ENCODE measurements around the gene CNNM4. TPM values are rescaled to one million over a fixed set of nuclear protein-coding genes. Genes with fewer than 3 reads are reported as not detected.
A peak's percentile ranks its signal among the peaks of the same experiment; 100 is the strongest.

Gene CNNM4
- total RNA-seq, 2 donors from 2014 or later, result 8.7 to 8.9 TPM

DNA sequence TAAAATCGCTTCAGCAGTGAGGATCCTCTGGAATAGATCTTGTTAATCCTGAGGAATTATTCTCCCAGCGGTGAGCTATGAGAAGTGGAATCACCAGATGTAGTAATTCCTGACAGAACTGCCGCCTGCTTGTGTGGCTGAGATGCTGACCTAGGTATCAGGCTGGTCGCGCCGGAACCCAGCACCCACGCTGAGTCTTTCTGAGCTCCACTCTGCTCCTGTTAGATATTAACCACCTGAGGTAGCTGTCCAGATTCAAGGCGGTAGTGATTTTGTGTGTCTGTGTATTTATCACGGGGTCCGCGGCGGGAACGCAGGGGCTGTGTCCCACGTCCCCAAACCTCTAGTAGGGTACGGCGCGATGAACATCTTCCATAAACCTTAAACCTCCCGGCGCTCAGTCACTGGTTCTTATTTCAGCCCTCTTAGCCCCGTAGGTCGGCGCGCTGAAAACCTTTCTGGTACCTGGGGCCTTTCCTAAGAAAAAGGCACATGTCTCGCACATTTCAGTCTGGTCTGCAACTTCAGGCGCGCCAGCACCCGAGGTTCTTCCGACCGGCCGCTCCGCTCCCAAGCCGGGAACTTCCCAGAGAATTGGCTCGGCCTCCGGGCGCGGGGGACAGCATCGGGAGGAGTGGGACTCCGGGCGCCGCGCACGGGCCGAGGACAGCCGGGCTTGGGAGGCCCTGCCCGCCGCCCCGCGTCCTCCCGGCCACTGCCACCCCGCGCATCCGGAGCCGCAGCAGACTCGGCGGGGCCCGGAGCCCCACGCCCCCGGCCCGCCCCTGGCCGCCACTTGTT is 54.8 kb downstream of the CNNM4 start:
- H3K27ac Mint-ChIP-seq, result peak overlapping the region in 1 of 2 donors; percentile 60
- no peaks in the 10 kb centered on the region for H3K9me3 Mint-ChIP-seq
- DNase-seq (ENCODE audit: low spot score in 2 of 2), result peak in 1 of 2 donors; percentile 30
- peaks cover 6 to 11% of the 10 kb centered on the region in 2 donors for H3K36me3 Mint-ChIP-seq
- ATAC-seq, result peak in 1 of 2 donors; percentile 0

DNA sequence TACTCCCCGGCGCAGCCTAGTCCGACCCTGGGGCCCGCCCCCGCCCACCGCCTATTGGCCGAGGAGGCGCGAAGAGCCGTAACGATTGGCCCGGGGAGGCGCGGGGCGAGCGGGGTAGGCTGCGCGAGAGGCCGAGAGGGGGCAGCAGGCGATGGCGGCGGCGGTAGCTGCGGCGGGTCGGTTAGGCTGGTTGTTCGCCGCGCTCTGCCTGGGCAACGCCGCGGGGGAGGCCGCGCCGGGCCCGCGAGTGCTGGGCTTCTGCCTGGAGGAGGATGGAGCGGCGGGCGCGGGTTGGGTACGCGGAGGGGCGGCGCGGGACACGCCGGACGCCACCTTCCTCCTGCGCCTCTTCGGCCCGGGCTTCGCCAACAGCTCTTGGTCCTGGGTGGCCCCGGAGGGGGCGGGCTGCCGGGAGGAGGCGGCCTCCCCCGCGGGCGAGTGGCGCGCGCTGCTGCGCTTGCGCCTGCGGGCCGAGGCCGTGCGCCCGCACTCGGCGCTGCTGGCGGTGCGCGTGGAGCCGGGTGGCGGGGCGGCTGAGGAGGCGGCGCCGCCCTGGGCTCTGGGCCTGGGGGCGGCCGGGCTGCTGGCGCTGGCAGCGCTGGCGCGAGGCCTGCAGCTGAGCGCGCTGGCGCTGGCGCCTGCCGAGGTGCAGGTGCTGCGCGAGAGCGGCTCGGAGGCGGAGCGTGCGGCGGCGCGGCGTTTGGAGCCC is 55.6 kb downstream of the CNNM4 start, which contains the start of gene CNNM3:
TSS of gene CNNM3 (plus strand) at position 142 of the 709 bp plus-strand sequence. CDS start at position 152, 10 bp downstream.
- peak; percentile 93 to 94 for ATAC-seq
- Mint-ChIP-seq H3K36me3 (peaks cover 6 to 11% of the 10 kb centered on the region in 2 donors), H3K9me3 (no peaks in the 10 kb centered on the region), H3K27ac (peak within 1 kb of the TSS in 1 of 2 donors; percentile 60)
- peak; percentile 97 to 99 for DNase-seq (ENCODE audit: low spot score in 2 of 2)

DNA sequence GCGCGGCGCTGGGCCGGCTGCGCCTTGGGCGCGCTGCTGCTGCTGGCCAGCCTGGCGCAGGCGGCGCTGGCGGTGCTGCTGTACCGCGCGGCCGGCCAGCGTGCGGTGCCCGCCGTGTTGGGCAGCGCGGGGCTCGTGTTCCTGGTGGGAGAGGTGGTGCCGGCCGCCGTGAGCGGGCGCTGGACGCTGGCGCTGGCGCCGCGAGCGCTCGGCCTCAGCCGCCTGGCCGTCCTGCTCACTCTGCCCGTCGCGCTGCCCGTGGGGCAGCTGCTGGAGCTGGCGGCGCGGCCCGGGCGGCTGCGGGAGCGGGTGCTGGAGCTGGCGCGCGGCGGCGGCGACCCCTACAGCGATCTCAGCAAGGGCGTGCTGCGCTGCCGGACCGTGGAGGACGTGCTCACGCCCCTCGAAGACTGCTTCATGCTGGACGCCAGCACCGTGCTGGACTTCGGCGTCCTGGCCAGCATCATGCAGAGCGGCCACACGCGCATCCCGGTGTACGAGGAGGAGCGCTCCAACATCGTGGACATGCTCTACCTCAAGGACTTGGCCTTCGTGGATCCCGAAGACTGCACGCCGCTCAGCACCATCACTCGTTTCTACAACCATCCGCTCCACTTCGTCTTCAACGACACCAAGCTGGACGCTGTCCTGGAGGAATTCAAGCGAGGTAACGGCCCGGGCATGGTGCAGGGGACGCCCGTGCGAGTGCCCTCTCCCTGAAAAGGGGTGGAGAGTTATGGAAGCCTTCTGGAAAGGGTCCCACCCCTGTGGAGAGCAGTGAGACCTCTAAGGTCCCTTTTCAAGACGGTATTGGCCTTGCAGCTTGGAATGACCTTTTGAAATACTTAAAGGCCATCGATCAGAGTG is 56.4 kb downstream of the CNNM4 start:
- no peaks in the 10 kb centered on the region for H3K9me3 Mint-ChIP-seq
- peaks cover 6 to 11% of the 10 kb centered on the region in 2 donors for H3K36me3 Mint-ChIP-seq
- peak overlapping the region in 1 of 2 donors; percentile 9 for H3K27ac Mint-ChIP-seq
- no peak for ATAC-seq
- DNase-seq (ENCODE audit: low spot score in 2 of 2), result no peak

DNA sequence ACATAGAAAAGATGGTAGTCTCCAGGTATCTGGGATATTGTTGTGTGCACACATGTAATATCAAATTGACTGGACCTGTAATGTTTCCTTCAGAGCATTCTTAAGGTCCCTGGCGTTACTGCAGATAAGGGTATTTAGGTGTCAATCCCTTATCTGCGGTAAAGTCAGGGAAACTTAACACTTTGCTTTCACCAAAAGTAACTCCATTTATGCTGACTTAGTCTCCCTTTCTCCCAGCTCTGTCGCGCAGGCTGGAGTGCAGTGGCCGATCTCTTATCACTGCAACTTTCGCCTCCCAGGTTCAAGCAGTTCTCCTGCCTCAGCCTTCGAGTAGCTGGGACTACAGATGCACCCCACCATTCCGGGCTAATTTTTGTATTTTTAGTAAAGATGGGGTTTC is 57.2 kb downstream of the CNNM4 start:
- Mint-ChIP-seq H3K36me3 (peaks cover 6 to 11% of the 10 kb centered on the region in 2 donors), H3K9me3 (no peaks in the 10 kb centered on the region), H3K27ac (peak overlapping the region in 1 of 2 donors; percentile 95)
- ATAC-seq (no peak), DNase-seq (ENCODE audit: low spot score in 2 of 2) (no peak)

DNA sequence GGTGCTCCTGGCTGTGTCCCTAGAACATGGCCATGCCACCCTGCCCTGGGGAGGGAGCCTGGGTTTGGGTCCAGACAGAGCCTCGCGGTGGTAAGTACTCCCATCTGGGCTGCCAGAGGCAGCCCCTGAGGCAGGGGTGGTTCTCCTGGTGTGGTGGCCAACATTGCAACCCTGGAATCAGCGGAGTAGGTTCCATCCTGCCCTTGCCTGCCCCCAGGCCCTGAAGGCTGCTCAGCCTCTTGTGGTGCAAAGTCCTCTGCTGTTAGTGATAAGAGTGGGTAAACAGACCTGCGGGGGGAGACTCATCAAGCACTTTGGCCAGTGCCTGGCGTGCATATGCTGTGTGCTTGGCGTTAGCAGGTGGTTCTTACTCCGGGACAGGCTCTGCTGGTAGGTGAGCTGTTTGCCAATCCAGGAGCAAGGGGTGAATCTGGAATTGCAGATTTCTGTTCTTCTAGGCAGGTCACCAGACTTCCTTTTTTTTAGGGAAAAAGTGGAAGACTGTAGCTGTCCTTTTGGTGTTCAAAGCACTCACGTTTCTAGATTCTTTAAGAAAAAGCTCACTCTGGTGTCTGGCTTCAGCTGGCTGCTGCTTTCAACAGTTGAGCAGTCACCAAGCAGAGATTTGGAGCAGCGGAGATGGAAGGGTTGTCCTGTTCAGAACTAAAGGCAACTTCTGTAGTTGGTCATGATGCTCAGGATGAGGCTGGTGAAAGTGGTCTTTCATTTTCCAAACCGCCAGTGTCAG is 58.6 kb downstream of the CNNM4 start:
- Mint-ChIP-seq H3K36me3 (peaks cover 6 to 11% of the 10 kb centered on the region in 2 donors), H3K9me3 (no peaks in the 10 kb centered on the region), H3K27ac (peak overlapping the region in 1 of 2 donors; percentile 1)
- ATAC-seq, result no peak
- no peak for DNase-seq (ENCODE audit: low spot score in 2 of 2)

DNA sequence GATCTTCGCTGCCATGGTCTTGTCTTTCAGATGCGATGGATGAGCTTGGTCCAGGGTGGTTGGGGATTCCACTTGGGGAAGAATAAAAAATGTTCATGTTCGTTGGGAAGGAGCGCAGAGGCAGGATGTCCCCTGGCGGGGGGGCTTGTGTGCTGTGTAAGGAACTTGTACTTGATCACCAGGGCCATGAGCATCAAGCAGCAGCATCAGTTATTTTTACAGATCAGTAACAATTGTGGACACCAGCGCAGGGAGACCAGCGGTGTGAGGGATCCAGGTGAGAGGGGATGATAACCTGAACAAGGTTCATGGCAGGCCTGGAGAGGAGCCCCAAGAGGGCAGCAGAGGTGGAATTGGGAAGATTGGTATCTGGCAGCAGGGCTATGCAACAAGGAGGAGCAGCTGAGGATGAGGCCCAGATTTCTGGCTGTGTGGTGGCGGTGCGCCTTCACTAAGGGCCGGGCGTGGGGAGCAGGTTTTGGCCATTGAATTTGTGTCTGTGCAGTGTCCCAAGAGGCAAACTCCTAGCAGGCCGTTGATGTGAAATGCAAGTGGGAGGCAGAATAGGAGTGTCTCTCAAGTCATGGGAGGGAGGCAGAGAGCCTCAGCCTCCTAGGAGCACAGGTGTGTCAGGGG is 59.3 kb downstream of the CNNM4 start:
- DNase-seq (ENCODE audit: low spot score in 2 of 2), result no peak
- ATAC-seq, result no peak
- Mint-ChIP-seq H3K9me3 (no peaks in the 10 kb centered on the region), H3K27ac (peak overlapping the region; percentile 1 to 46), H3K36me3 (peaks cover 6 to 11% of the 10 kb centered on the region in 2 donors)

DNA sequence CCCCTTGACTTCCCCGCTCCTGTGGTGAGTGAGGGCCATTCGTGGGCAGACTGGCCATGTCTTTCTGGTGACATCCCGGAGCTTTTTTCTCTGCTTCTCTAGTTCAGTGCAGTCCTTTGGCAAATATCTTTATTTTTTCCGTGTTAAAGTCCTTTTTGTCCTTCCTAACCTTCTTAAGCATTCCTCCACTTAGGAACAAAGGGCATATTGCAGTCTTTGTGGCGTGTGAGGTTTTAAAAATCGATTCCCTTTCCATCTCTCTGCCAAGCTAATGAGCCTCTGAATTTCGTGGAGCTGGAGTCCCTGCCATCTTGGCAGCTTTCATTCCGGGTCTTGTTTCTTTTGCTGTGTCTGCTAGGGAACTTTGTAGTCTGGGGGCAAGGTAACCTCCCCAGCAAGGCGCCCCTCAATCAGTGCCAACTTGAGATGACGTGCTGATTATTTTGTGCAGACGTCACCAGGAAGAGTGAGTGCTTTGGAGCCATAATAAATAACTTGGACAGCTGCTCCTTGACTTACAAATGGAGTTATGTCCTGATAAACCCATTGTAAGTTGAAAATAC is 60.5 kb downstream of the CNNM4 start:
- no peak for ATAC-seq
- DNase-seq (ENCODE audit: low spot score in 2 of 2), result no peak
- no peaks in the 10 kb centered on the region for H3K9me3 Mint-ChIP-seq
- H3K36me3 Mint-ChIP-seq, result peaks cover 6 to 11% of the 10 kb centered on the region in 2 donors
- peak overlapping the region in 1 of 2 donors; percentile 1 for H3K27ac Mint-ChIP-seq

DNA sequence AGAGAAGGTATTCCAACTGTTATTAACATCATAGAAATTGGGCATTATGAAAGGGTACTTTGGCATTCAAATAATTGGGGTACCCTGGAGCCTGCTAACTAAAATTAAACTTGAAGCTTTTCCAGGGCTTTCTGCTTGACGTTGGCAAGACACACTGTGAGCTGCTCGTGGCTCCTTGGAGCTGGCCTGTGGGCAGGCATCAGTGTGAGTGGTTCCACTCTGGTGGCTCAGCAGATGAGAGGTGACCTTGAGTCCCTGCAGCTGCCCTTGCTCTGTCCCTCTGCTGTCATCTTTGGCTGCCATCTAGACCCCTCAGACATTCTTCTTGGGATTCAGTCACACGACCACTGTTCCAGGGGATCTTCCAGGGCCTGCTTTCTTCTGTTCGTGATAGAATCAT is 62.1 kb downstream of the CNNM4 start:
- peaks cover 6 to 10% of the 10 kb centered on the region in 2 donors for H3K36me3 Mint-ChIP-seq
- ATAC-seq, result no peak
- peak overlapping the region in 1 of 2 donors; percentile 90 for H3K27ac Mint-ChIP-seq
- no peaks in the 10 kb centered on the region for H3K9me3 Mint-ChIP-seq
- DNase-seq (ENCODE audit: low spot score in 2 of 2), result no peak

DNA sequence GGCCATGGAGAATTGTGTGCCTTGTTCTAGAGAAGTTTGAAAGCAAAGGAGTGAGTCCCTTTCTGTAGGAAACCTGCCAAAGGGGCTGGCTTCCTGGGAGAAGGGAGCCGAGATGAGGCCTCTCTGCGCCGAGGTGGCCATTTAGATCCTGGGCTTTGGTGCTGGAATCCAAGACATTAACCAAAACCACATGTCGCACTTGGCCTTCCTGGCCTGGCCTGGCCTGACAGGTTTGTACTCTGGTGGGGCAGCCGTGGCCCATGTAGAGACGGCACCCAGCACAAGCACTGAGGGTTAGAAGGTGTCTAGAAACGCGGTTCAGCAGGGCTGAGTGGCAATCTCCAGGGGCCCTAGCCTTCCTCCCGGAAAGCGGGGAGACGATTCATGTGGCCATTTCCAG is 62.5 kb downstream of the CNNM4 start:
- no peak overlapping the region for H3K27ac Mint-ChIP-seq
- no peak for DNase-seq (ENCODE audit: low spot score in 2 of 2)
- no peak for ATAC-seq
- H3K9me3 Mint-ChIP-seq, result no peaks in the 10 kb centered on the region
- H3K36me3 Mint-ChIP-seq, result peaks cover 6% of the 10 kb centered on the region in 2 donors

DNA sequence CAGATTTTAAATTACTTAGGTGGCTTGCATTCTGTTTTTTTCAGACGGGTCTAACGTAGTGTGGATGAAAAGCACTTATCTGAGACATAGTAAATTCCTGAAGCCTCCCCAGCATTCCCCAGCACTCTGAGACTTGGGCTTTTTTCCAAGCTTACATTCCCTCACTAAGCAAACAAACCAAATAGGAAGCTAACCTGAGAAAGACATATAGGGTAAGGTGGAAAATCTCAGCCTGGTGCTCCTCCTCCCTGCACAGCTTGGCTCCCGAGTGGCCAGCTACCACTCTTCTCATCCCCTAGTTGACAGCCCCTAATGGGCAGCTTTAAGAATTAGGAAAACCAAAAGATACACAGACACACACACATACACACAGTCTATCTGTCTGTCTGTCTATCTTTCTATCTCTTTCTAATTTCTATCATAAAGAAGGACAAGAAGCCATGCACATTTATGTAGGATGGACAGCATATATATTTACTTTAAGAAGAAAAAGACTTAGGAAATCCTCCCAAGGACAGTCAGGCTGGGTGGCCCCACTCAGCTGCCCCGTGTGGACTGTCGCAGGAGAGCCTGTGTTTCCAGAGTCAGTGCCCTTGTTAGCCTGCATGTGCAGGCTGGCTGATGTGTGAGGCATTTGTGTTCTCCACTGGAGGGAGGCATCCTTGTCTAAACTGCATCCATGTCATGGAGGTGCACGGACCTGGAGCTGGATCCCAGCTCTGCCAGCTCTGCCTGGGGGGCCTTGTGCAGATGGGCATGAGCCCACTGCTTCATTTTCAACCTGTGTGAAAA is 63.6 kb downstream of the CNNM4 start:
- ATAC-seq, result no peak
- peaks cover 5 to 8% of the 10 kb centered on the region in 2 donors for H3K36me3 Mint-ChIP-seq

DNA sequence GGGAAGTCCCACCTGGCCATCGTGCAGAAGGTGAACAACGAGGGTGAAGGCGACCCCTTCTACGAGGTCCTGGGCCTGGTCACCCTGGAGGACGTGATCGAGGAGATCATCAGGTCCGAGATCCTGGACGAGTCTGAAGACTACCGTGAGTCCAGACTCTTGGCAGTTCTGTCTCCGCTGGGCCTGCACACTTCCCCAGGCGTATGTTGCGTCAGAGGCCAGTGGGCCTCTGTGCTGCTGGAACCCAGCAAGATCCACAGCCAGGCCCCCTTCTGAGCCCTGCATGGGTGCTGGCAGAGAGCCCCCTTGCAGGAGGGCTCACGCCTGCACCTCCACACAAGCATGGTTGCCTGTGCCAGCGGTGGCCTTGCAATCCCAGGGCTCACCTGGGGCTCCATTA is 64.4 kb downstream of the CNNM4 start:
- ATAC-seq (no peak), DNase-seq (ENCODE audit: low spot score in 2 of 2) (no peak)
- Mint-ChIP-seq H3K36me3 (peaks cover 5 to 8% of the 10 kb centered on the region in 2 donors), H3K27ac (peak overlapping the region in 1 of 2 donors; percentile 36), H3K9me3 (no peaks in the 10 kb centered on the region)

More for the DNA sequence above, 63.6 kb downstream of the CNNM4 start:
- H3K27ac Mint-ChIP-seq, result peak overlapping the region in 1 of 2 donors; percentile 79
- DNase-seq (ENCODE audit: low spot score in 2 of 2), result no peak
- H3K9me3 Mint-ChIP-seq, result no peaks in the 10 kb centered on the region

DNA sequence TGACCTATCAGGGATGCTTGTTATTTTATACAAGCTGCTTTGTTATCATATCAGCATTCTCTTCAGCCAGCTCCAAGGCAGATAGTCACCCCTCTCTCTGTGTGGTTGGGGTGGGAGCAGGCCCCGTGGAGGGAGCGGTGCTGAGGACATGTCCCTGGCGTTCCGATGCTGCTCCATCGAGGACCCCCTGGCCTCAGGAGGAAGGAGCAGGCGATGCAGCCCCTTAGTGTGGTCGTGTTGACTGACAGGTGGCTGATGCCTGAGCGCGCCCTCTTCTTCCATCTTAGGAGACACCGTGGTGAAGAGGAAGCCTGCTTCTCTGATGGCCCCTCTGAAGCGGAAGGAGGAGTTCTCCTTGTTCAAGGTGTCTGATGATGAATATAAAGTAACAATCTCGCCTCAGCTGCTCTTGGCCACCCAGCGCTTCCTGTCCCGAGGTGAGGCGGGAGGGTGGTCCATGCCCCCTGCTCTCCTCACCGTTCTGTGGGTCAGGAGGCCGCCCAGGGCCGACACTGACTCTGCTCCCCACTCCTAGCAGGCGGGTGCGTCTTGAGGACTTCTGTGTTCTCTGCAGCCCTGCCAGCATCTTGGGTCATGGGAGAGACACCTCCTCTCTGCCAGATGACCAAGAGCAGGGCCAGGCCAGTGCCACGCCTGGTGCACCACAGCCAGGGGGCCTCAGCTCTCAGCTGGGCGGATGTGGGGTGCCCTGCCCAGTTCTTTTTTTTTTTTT is 66.0 kb downstream of the CNNM4 start:
- Mint-ChIP-seq H3K27ac (no peak overlapping the region), H3K36me3 (peaks cover 5 to 8% of the 10 kb centered on the region in 2 donors), H3K9me3 (no peaks in the 10 kb centered on the region)
- no peak for DNase-seq (ENCODE audit: low spot score in 2 of 2)
- no peak for ATAC-seq

DNA sequence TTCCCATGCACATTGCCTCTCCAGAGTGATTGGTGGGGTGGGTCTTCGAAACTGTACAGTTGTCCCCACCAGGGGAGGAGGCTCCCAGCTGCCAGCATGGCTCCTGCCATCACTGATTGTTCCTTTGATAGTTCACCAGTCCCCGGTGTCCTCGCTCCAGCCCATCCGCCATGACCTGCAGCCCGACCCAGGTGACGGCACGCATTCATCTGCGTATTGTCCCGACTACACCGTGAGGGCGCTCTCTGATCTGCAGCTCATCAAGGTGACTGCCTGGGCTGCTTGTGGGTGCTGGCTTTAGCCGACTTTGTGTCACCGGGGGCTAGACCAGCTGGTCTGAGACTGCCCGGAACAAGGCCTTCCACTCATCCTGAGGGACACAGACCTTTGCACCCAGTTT is 67.7 kb downstream of the CNNM4 start:
- Mint-ChIP-seq H3K9me3 (no peaks in the 10 kb centered on the region), H3K36me3 (peaks cover 5 to 8% of the 10 kb centered on the region in 2 donors), H3K27ac (no peak overlapping the region)
- ATAC-seq (no peak), DNase-seq (ENCODE audit: low spot score in 2 of 2) (no peak)

DNA sequence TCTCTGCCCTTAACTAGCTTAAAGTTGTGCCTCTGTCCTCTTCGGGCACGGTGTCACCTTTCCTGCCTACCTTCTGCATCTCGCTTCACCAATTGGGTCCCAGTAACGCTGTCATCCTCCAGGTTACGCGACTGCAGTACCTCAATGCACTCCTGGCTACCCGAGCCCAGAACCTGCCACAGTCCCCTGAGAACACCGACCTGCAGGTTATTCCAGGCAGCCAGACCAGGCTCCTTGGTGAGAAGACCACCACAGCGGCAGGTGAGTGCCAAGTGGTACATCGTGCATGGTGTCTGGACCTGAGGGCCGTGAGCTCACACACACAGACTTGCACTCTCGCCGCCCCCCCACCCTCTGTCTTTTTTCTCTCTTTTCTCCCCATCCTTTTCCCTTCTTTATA is 68.2 kb downstream of the CNNM4 start:
- H3K9me3 Mint-ChIP-seq, result no peaks in the 10 kb centered on the region
- no peak overlapping the region for H3K27ac Mint-ChIP-seq
- H3K36me3 Mint-ChIP-seq, result peaks cover 5 to 8% of the 10 kb centered on the region in 2 donors

More for the DNA sequence above, 68.2 kb downstream of the CNNM4 start:
- DNase-seq (ENCODE audit: low spot score in 2 of 2) (no peak), ATAC-seq (no peak)

Measured in activated naive CD4-positive, alpha-beta T cell treated with anti-CD3 and anti-CD28 coated beads, Interleukin-2, amount 50 U/mL, for 72 hours (primary cell).